HG03060 (cell line): ENCODE measurements around the gene PET117.
"Not testable (repeated sequence)": the region's sequence is repeated elsewhere in the genome, so short reads cannot be mapped to it uniquely, and the experiment has no call there.

Source experiments
- ATAC-seq: cut with Tn5 transposase; IDR thresholded peaks from one replicate; pipeline ENCODE4 v1.9.1; 2021; ENCODE audit warnings: low read depth, moderate number of reproducible peaks; ENCODE audit not compliant: unreplicated experiment

Gene PET117

GRCh38 chr20:18156045-18156444 is 18.4 kb downstream of the PET117 start:
- ATAC-seq = no peak

GRCh38 chr20:18164356-18164755 is 26.7 kb downstream of the PET117 start:
- ATAC-seq = no peak

GRCh38 chr20:18165553-18165952 is 27.9 kb downstream of the PET117 start:
- no peak for ATAC-seq

GRCh38 chr20:18166241-18166881 is 28.7 kb downstream of the PET117 start:
- no peak for ATAC-seq

- no peak for ATAC-seq
Measured at GRCh38 chr20:18166950-18167349, 29.3 kb downstream of the PET117 start.

GRCh38 chr20:18172379-18172778 is 34.7 kb downstream of the PET117 start:
- no peak for ATAC-seq

GRCh38 chr20:18174906-18175683 is 37.4 kb downstream of the PET117 start:
- ATAC-seq = no peak

GRCh38 chr20:18176318-18176785 is 38.7 kb downstream of the PET117 start:
- no peak for ATAC-seq

- ATAC-seq = not testable (repeated sequence)
Measured at GRCh38 chr20:18180366-18180765, 42.7 kb downstream of the PET117 start.

GRCh38 chr20:18180815-18181214 is 43.2 kb downstream of the PET117 start:
- no peak for ATAC-seq

GRCh38 chr20:18187020-18187419 is 49.4 kb downstream of the PET117 start:
- no peak for ATAC-seq

- no peak for ATAC-seq
Measured at GRCh38 chr20:18188434-18188833, 50.8 kb downstream of the PET117 start.

GRCh38 chr20:18190338-18191233 is 52.9 kb downstream of the PET117 start:
- ATAC-seq = no peak

- no peak for ATAC-seq
Measured at GRCh38 chr20:18191306-18191705, 53.6 kb downstream of the PET117 start.
